Hematopoietic multipotent progenitor cell (in vitro differentiated cells): ENCODE data around the gene LAT. TPM values are rescaled to one million over a fixed set of nuclear protein-coding genes. Genes with fewer than 3 reads are reported as not detected.
"Not testable (repeated sequence)": the region's sequence is repeated elsewhere in the genome, so short reads cannot be mapped to it uniquely, and the experiment has no call there.

Experiments
- DNase-seq, 3 donors: peaks; one replicate each; pipeline ENCODE4 v3.0.0-alpha.2; 2011 to 2015; ENCODE audit warnings: low read depth in 2 of 3, low spot score in 2 of 3
- total RNA-seq: library from RNA; depleted of rRNA; stranded (reverse); fragments of >200 nt; gene quantifications from one replicate; pipeline ENCODE4 v1.2.3, GENCODE V29; 2012

LAT gene
- total RNA-seq, 1 donor: 3.0 TPM

- not testable (repeated sequence) for DNase-seq
Measured at GRCh38 chr16:29004496-29005139, 19.8 kb downstream of the LAT start.

GRCh38 chr16:29007730-29008593 lies 23.1 kb downstream of the LAT start:
- peak in 2 of 3 donors; percentile 53 to 57 for DNase-seq

- peak in 2 of 3 donors; percentile 76 to 89 for DNase-seq
Measured at GRCh38 chr16:29009050-29009837, 24.4 kb downstream of the LAT start.

- no peak for DNase-seq
Measured at GRCh38 chr16:29009838-29010166, 24.9 kb downstream of the LAT start.

GRCh38 chr16:29011112-29011511 lies 26.3 kb downstream of the LAT start:
- peak in 1 of 3 donors; percentile 44 for DNase-seq

- no peak for DNase-seq
Measured at GRCh38 chr16:29011851-29012250, 27.0 kb downstream of the LAT start.

GRCh38 chr16:29012913-29013553 lies 28.2 kb downstream of the LAT start:
- no peak for DNase-seq

- no peak for DNase-seq
Measured at GRCh38 chr16:29014561-29015069, 29.8 kb downstream of the LAT start.

GRCh38 chr16:29022196-29022595 lies 37.3 kb downstream of the LAT start:
- DNase-seq: no peak

- DNase-seq: no peak
Measured at GRCh38 chr16:29023279-29024277, 38.7 kb downstream of the LAT start.

- DNase-seq: no peak
Measured at GRCh38 chr16:29024278-29024677, 39.4 kb downstream of the LAT start.

- no peak for DNase-seq
Measured at GRCh38 chr16:29025218-29025617, 40.4 kb downstream of the LAT start.

- no peak for DNase-seq
Measured at GRCh38 chr16:29025735-29026134, 40.9 kb downstream of the LAT start.

GRCh38 chr16:29028457-29029167 lies 43.8 kb downstream of the LAT start:
- no peak for DNase-seq

GRCh38 chr16:29029168-29029994 lies 44.5 kb downstream of the LAT start:
- peak in 2 of 3 donors; percentile 66 to 70 for DNase-seq

- DNase-seq: no peak
Measured at GRCh38 chr16:29030086-29030840, 45.4 kb downstream of the LAT start.
